GM21619 (cell line): ENCODE results near the gene STKLD1.

ENCODE experiments used
- ATAC-seq: cut with Tn5 transposase; IDR thresholded peaks from one replicate; pipeline ENCODE4 v1.9.1; 2021; ENCODE audit not compliant: unreplicated experiment

STKLD1 gene

GRCh38 chr9:133344979-133345378 lies 31.2 kb upstream of the STKLD1 start:
- ATAC-seq, result no peak

GRCh38 chr9:133345596-133345995 lies 30.6 kb upstream of the STKLD1 start:
- ATAC-seq, result no peak

- ATAC-seq, result no peak
These were observed 30.0 kb upstream of the STKLD1 start for GRCh38 chr9:133346021-133346785.

GRCh38 chr9:133347515-133347984 lies 28.6 kb upstream of the STKLD1 start:
- ATAC-seq, result peak; percentile 15

DNA sequence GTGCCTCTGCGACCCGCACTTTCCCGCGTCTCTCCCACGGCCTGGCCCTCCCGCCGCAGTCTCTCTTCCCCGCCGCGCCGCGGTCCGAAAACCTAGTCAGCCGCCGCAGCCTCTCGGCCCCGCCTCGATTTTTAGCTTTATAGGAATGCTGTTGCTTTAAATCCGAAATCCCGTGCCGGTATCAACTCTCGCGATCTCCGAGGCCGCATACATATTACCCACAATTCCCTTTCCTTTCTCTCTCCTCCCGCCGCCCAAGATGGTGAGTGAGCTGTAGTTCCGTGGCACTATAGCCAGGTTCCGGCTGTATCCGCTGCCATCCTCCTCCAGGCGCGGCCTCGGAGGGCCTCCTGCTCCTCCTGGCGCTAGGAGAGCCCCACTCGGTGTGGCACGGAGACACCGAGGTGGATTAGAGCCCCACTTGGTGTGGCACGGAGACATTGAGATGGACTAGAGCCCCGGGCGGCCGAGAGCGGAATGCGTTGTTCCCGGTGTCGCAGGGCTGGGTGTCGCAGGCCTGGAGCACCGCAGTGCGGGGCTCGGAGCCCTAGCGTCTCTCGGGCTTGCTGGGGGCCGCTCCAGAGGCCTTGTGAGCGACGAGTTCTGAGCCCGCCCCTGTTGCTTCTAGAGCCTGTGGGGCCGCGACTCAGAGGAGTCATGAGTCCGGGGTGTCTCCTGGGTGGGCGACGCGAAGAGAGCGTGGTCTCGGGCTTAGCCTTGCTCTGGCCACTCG lies 28.0 kb upstream of the STKLD1 start, which contains the start of the genes MED22 and RPL7A:
Gene MED22, minus strand, starts transcription at position 147 of the 733 bp plus-strand sequence. CDS start 1,469 bp downstream, outside the sequence.
Gene RPL7A, plus strand, starts transcription at position 234 of the 733 bp plus-strand sequence. Its CDS starts 26 bp downstream, at position 260.
- ATAC-seq, result peak; percentile 73

- ATAC-seq, result no peak
These were observed 27.2 kb upstream of the STKLD1 start for GRCh38 chr9:133348718-133349573.

DNA sequence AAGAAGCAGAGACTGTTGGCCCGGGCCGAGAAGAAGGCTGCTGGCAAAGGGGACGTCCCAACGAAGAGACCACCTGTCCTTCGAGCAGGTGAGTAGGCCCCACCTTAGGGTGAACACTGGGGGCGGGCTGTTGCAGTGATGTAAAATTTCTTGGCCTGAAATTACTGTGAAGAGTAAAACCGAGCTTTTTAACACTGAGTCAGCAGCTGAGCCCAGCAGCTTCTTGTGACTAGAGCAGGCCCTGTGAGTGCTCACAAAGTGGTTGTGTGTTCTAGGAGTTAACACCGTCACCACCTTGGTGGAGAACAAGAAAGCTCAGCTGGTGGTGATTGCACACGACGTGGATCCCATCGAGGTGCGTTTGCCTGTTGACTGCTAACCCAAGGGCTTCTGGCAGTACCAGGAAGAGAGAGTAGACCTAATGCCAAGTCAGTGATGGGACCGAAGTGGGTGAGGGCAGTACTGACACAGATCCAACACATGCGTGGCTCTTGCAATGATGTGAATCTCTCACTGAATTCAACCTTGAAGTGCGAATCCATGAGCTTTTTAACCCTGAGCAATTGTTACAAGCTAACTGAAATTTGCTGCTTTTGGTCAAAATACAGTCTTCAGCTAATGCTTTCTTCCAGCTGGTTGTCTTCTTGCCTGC lies 26.1 kb upstream of the STKLD1 start:
- ATAC-seq, result no peak

- no peak for ATAC-seq
These were observed 24.6 kb upstream of the STKLD1 start for GRCh38 chr9:133351526-133351907.

GRCh38 chr9:133351908-133352634 lies 24.1 kb upstream of the STKLD1 start:
- no peak for ATAC-seq

GRCh38 chr9:133352635-133353340 lies 23.4 kb upstream of the STKLD1 start:
- no peak for ATAC-seq

GRCh38 chr9:133353548-133353947 lies 22.6 kb upstream of the STKLD1 start:
- no peak for ATAC-seq

DNA sequence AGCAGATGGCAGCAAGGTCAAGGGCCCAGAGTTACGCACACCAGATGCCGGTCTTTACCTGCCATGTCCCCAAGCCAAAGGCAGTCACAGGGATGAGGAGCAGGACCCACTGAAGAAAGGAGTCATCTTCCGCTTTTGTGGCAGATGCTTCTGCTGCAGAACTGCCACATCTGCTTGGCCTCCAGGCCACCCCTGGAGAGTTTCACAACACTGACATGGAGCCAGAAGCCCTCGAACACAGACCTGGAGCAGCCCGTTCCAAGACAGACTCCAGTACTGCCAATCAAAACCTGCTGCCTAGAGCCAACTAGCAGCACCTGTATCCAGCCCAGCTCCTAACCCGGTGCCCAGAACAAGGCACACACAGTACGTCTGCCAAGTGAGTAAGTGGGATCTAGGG lies 21.4 kb upstream of the STKLD1 start:
- no peak for ATAC-seq

- peak; percentile 21 for ATAC-seq
These were observed 20.2 kb upstream of the STKLD1 start for GRCh38 chr9:133355881-133356357.

- peak; percentile 66 for ATAC-seq
These were observed 19.6 kb upstream of the STKLD1 start, which contains the start of the genes SURF1 and SURF2 for GRCh38 chr9:133356391-133357091. Gene SURF1, minus strand, starts transcription at chr9:133356487. Its CDS starts 34 bp downstream, at chr9:133356453. Gene SURF2, plus strand, starts transcription at chr9:133356550. Its CDS starts 43 bp downstream, at chr9:133356593.

DNA sequence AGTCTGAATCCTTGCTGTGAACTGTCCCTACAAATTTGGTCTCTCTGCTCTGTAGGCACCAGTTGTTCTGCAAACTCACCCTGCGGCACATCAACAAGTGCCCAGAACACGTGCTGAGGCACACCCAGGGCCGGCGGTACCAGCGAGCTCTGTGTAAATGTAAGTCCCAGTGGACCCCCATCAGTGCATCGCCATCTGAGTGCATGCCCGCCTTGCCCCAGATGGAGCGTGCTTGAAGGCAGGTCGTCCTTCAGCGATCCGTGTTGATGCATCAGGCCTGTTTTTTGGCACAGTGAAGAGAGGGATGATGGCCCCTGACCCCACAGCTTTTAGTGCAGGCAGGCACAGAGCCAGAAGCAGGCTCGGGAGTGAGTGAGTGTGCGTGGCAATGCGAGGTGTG lies 18.5 kb upstream of the STKLD1 start:
- no peak for ATAC-seq

GRCh38 chr9:133359399-133360175 lies 16.6 kb upstream of the STKLD1 start:
- no peak for ATAC-seq
